Common myeloid progenitor, CD34-positive (primary cell): ENCODE measurements around the gene PXN.
"Not testable (repeated sequence)": the region's sequence is repeated elsewhere in the genome, so short reads cannot be mapped to it uniquely, and the experiment has no call there.

ENCODE experiments used
- CTCF ChIA-PET: fragments of 350-600 bp; sonication (Branson Sonifier 250); formaldehyde crosslinking; loops from one replicate; lab custom pipeline; 2021; ENCODE audit warnings: antibody characterized with exemption; lab: Charles Lee
- POLR2A ChIA-PET: fragments of 350-600 bp; sonication (Branson Sonifier 250); formaldehyde crosslinking; loops from one replicate; lab custom pipeline; 2021; ENCODE audit warnings: antibody characterized with exemption; lab: Charles Lee
- DNase-seq, 3 donors: peaks; one replicate each; pipeline versions ENCODE4 v3.0.0 to v3.0.0-alpha.2; 2013
- H3K27ac ChIP-seq, 2 experiments: 1 replicate in 1 of 2; 2 replicates in 1 of 2; pipeline ENCODE4 v1.7.0; 2013; ENCODE audit warnings: inconsistent platforms in 2 of 2, low read length in 2 of 2, mild to moderate bottlenecking in 2 of 2, low read depth in 1 of 2, moderate library complexity in 1 of 2; ENCODE audit not compliant: severe bottlenecking in 2 of 2, insufficient read depth in 1 of 2, poor library complexity in 1 of 2
- H3K27me3 ChIP-seq, 5 experiments: replicated peaks in 2 of 5; 1 replicate in 3 of 5; 2 replicates in 2 of 5; pipeline versions ENCODE4 v1.6.1 to v1.7.0; 2013; ENCODE audit warnings: low read length in 4 of 5, mild to moderate bottlenecking in 2 of 5, moderate library complexity in 2 of 5, inconsistent platforms in 1 of 5; ENCODE audit not compliant: insufficient read depth in 5 of 5, control insufficient read depth in 4 of 5
- H3K36me3 ChIP-seq, 4 experiments: 1 replicate in 2 of 4; 2 replicates in 2 of 4; pipeline versions ENCODE4 v1.6.1 to v1.7.0; 2013; ENCODE audit warnings: low read length in 3 of 4, control low read depth in 1 of 4, mild to moderate bottlenecking in 1 of 4; ENCODE audit not compliant: control insufficient read depth in 4 of 4, insufficient read depth in 4 of 4
- H3K4me1 ChIP-seq, 4 experiments: 1 replicate in 3 of 4; 2 replicates in 1 of 4; pipeline versions ENCODE4 v1.6.1 to v1.7.1; 2013; ENCODE audit warnings: low read length in 3 of 4, mild to moderate bottlenecking in 3 of 4, control low read depth in 1 of 4, inconsistent platforms in 1 of 4, moderate library complexity in 1 of 4; ENCODE audit not compliant: control insufficient read depth in 4 of 4, insufficient read depth in 4 of 4; ENCODE audit errors: control extremely low read depth in 1 of 4
- H3K4me3 ChIP-seq, 7 experiments: 1 replicate in 4 of 7; 2 replicates in 3 of 7; pipeline versions ENCODE4 v1.5.1 to v1.7.0; 2013; ENCODE audit warnings: mild to moderate bottlenecking in 7 of 7, low read length in 6 of 7, moderate library complexity in 6 of 7, inconsistent platforms in 2 of 7, low read depth in 2 of 7, control low read depth in 1 of 7; ENCODE audit not compliant: insufficient read depth in 4 of 7, control insufficient read depth in 1 of 7; ENCODE audit errors: extremely low read depth in 1 of 7
- H3K9me3 ChIP-seq, 5 experiments: 1 replicate in 4 of 5; 2 replicates in 1 of 5; pipeline versions ENCODE4 v1.6.1 to v1.7.1; 2013; ENCODE audit warnings: low read length in 4 of 5, mild to moderate bottlenecking in 2 of 5, inconsistent platforms in 1 of 5, low read depth in 1 of 5, moderate library complexity in 1 of 5; ENCODE audit not compliant: control insufficient read depth in 4 of 5, insufficient read depth in 2 of 5; ENCODE audit errors: control extremely low read depth in 1 of 5
- WGBS: methylation state at CpG from one replicate; pipeline ENCODE4 v1.1.5; 2013; ENCODE audit not compliant: insufficient coverage; 5-methylcytosine and 5-hydroxymethylcytosine counted together

Gene PXN

DNA sequence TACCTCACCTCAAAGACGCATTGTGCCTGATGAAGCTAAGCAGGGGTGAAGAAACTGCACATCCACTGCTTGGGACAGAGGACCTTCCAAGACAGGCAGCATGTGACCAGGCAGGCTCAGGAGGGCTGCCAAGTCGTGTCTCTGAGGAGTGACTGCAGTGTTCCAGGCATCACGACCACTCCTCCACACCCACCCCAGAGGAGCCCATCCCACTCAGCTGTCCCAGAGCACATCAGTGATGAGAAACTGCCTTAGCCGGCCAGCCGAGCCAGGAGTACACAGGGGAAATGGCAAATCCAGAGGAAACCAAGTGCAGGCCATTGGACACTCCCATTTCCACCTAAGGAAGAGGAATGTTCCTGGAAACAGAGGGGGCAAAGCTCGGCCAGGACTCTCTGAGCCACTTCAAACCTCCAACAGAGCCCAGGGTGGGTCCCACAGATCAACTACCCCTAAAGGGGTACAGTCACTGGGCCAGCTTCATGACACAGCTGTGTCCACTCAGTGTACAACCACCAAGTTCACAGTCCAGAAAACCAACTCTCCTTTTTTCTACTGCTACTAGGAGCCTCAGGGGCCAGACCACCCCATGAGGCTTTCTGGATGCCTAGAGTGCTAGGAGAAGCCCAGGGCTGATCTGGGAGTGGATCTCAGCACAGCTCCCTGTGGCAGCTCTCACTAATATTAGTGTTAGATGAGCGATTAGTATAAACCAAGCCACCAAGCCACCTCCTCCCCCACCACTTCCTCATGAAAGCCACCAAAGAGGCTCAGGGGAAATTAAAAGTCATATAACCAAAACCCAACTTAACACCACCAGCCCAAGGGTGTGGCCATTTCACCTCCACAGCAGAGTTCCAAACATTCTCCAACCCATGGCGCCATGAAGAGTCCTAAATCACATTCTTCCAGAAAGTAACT, 15.4 kb downstream of the PXN start:
- ChIA-PET CTCF (interaction anchor here (1.4 to 43.0 kb wide), 4 partner anchors 4 to 42 kb away, joined by 3 to 879 read pairs (median 425); partner anchors contain the start of genes PXN and RNU4-2), POLR2A (interaction anchor here (0.9 kb wide), 1 partner anchor 42 kb away, joined by 3 read pairs; the partner anchor contains the start of gene RNU4-2)
- DNase-seq, result peak in 1 of 3 donors; percentile 39
- Histone ChIP-seq H3K9me3 (no peaks in the 10 kb centered on the region), H3K27ac (no peak overlapping the region), H3K4me3 (peak overlapping the region in 1 of 7 experiments; percentile 19), H3K4me1 (peaks cover 12 to 65% (median 38%) of the 10 kb centered on the region in 4 experiments), H3K27me3 (no peaks in the 10 kb centered on the region), H3K36me3 (peaks cover 0 to 9% (median 2%) of the 10 kb centered on the region in 4 experiments)
- WGBS, result 70% methylated on average over 5 of the region's 8 CpGs

- Histone ChIP-seq H3K4me3 (no peak overlapping the region), H3K27ac (no peak overlapping the region), H3K4me1 (peaks cover 12 to 65% (median 38%) of the 10 kb centered on the region in 4 experiments), H3K9me3 (no peaks in the 10 kb centered on the region), H3K36me3 (peaks cover 0 to 3% (median 0%) of the 10 kb centered on the region in 4 experiments), H3K27me3 (no peaks in the 10 kb centered on the region)
- ChIA-PET CTCF (interaction anchor here (1.4 to 43.0 kb wide), 4 partner anchors 3 to 42 kb away, joined by 3 to 879 read pairs (median 425); partner anchors contain the start of genes PXN and RNU4-2), POLR2A (no interaction called here)
- WGBS, result 86% methylated on average over 1 of the region's 4 CpGs
- no peak for DNase-seq
Measured at GRCh38 chr12:120249266-120249874, 16.2 kb downstream of the PXN start.

DNA sequence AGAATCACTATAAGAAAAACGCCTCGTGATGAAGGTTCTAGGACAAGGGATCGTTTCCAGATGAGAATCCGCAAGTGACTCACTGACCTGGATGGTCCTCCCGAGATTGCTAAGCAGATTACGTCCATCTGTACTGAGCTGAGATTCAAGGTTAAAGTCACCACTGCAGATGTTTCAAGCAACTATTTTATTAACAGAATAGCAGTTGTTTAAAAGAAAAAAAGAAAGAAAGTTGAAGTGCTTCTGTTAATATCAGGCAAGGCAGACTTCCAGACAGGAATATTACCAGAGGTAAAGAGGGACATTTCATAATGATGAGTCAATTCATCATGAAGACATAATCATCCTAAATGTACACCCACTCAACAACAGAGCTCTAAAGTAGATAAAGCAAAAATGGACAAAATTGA, 17.9 kb downstream of the PXN start:
- Histone ChIP-seq H3K36me3 (peaks cover 0 to 3% (median 0%) of the 10 kb centered on the region in 4 experiments), H3K4me3 (no peak overlapping the region)
- CTCF ChIA-PET, result interaction anchor here (24.2 to 43.0 kb wide), 3 partner anchors 2 to 23 kb away, joined by 425 to 879 read pairs (median 425); partner anchors contain the start of gene PXN

DNA sequence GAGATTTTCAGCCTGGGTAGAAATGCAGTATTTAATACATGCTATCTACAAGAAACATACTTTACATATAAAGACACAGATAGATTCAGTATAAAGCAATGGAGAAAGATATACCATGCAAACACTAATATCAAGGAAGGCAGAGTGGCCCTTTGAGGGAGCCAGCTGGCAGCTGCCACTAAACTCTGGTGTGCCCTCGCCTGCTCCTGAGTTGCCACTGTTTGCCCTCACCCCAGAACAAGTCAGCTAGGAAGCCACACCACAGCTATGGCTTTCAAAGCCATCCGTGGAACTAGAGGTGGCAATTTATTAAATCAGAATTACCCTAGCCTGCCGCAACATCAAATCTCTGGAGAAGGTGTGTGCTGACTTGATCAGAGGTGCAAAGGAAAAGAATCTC, 18.3 kb downstream of the PXN start:
- no peak for DNase-seq
- Histone ChIP-seq H3K27ac (no peak overlapping the region), H3K27me3 (no peaks in the 10 kb centered on the region), H3K9me3 (no peaks in the 10 kb centered on the region), H3K36me3 (peaks cover 0 to 3% (median 0%) of the 10 kb centered on the region in 4 experiments), H3K4me1 (peaks cover 8 to 58% (median 26%) of the 10 kb centered on the region in 4 experiments), H3K4me3 (no peak overlapping the region)
- WGBS, result 95% methylated on average over 3 of the region's 3 CpGs
- ChIA-PET CTCF (interaction anchor here (24.2 to 43.0 kb wide), 3 partner anchors 1 to 22 kb away, joined by 425 to 879 read pairs (median 425); partner anchors contain the start of gene PXN), POLR2A (interaction anchor here (0.6 kb wide), 1 partner anchor 15 kb away, joined by 3 read pairs; no protein-coding TSS in a partner anchor)

More for the DNA sequence above, 17.9 kb downstream of the PXN start:
- H3K27ac ChIP-seq, result no peak overlapping the region
- H3K9me3 ChIP-seq, result no peaks in the 10 kb centered on the region
- peaks cover 9 to 58% (median 26%) of the 10 kb centered on the region in 4 experiments for H3K4me1 ChIP-seq
- POLR2A ChIA-PET, result interaction anchor here (0.6 kb wide), 1 partner anchor 15 kb away, joined by 3 read pairs; no protein-coding TSS in a partner anchor
- no peak for DNase-seq
- WGBS, result 97% methylated on average over 5 of the region's 6 CpGs
- H3K27me3 ChIP-seq, result no peaks in the 10 kb centered on the region

DNA sequence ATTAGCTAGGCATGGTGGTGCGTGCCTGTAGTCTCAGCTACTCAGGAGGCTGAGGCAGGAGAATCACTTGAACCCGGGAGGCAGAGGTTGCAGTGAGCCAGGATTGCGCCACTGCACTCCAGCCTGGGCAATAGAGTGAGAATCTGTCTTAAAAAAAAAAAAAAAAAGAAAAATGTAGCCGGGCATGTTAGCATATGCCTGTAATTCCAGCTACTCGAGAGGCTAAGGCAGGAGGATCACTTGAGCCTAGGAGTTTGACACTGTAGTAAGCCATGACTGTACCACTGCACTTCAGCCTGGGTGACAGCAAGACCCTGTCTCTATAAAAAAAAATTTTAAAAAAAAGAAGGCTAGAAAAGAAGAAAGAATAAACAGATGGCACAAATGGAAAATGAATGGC, 18.8 kb downstream of the PXN start:
- POLR2A ChIA-PET, H3K9me3 ChIP-seq, H3K36me3 ChIP-seq, H3K4me3 ChIP-seq, H3K27ac ChIP-seq, DNase-seq, H3K27me3 ChIP-seq: not testable (repeated sequence)
- H3K4me1 ChIP-seq, result peaks cover 9 to 58% (median 26%) of the 10 kb centered on the region in 4 experiments
- 100% methylated on average over 2 of the region's 5 CpGs for WGBS
- CTCF ChIA-PET, result interaction anchor here (24.2 to 43.0 kb wide), 3 partner anchors 1 to 22 kb away, joined by 425 to 879 read pairs (median 425); partner anchors contain the start of gene PXN

- Histone ChIP-seq H3K4me1 (peaks cover 7 to 61% (median 37%) of the 10 kb centered on the region in 4 experiments), H3K27me3 (no peaks in the 10 kb centered on the region), H3K9me3 (no peaks in the 10 kb centered on the region), H3K27ac (no peak overlapping the region), H3K4me3 (no peak overlapping the region), H3K36me3 (no peaks in the 10 kb centered on the region)
- ChIA-PET POLR2A (interaction anchor here (0.6 to 1.6 kb wide), 3 partner anchors 10 to 49 kb away, joined by 3 to 6 read pairs (median 4); partner anchors contain the start of gene RNU4-2), CTCF (interaction anchor here (0.7 to 43.0 kb wide), 3 partner anchors 15 to 236 kb away, joined by 3 to 879 read pairs (median 425); partner anchors contain the start of gene PXN)
- WGBS, result 95% methylated on average over 7 of the region's 8 CpGs
- no peak for DNase-seq
Measured at GRCh38 chr12:120242971-120243699, 22.4 kb downstream of the PXN start.
